Heart left ventricle (tissue), 16 donors: ENCODE measurements around the gene LRRK2. TPM values are rescaled to one million over a fixed set of nuclear protein-coding genes. Genes with fewer than 3 reads are reported as not detected.
"Not testable (repeated sequence)": the region's sequence is repeated elsewhere in the genome, so short reads cannot be mapped to it uniquely, and the experiment has no call there.

Experiments used
- ATAC-seq, 4 donors: fragments of 200-7000 bp; cut with Tn5 transposase; one replicate each; pipeline ENCODE4 v1.9.1; 2020 to 2022; ENCODE audit warnings: moderate library complexity in 4 of 4, mild to moderate bottlenecking in 3 of 4, moderate number of reproducible peaks in 1 of 4
- DNase-seq, 5 donors: peaks; one replicate each; pipeline ENCODE4 v3.0.0-alpha.2; 2020
- H3K27ac ChIP-seq, 12 donors: fragments of 200-600 bp; sonication (generic) in 4 of 12; one replicate each; pipeline versions ENCODE4 v1.5.0 to v1.8.0; 2016 to 2022; ENCODE audit warnings: mild to moderate bottlenecking in 2 of 12
- H3K27me3 ChIP-seq, 9 donors: fragments of 200-600 bp; sonication (generic) in 2 of 9; one replicate each; pipeline versions ENCODE4 v1.5.1 to v1.8.0; 2016 to 2022; ENCODE audit warnings: mild to moderate bottlenecking in 3 of 9
- H3K36me3 ChIP-seq, 9 donors: fragments of 200-600 bp; sonication (generic) in 2 of 9; one replicate each; pipeline versions ENCODE4 v1.5.0 to v1.8.0; 2018 to 2022; ENCODE audit warnings: mild to moderate bottlenecking in 2 of 9
- H3K4me1 ChIP-seq, 12 donors: fragments of 200-600 bp; sonication (generic) in 4 of 12; one replicate each; pipeline versions ENCODE4 v1.5.0 to v1.8.0; 2016 to 2022; ENCODE audit warnings: mild to moderate bottlenecking in 3 of 12
- H3K4me3 ChIP-seq, 12 donors: fragments of 200-600 bp; sonication (generic) in 4 of 12; one replicate each; pipeline versions ENCODE4 v1.5.0 to v1.8.0; 2017 to 2022; ENCODE audit warnings: mild to moderate bottlenecking in 9 of 12, moderate library complexity in 4 of 12
- H3K9me3 ChIP-seq, 12 donors: fragments of 200-600 bp; sonication (generic) in 4 of 12; one replicate each; pipeline versions ENCODE4 v1.5.0 to v1.8.0; 2016 to 2022; ENCODE audit warnings: mild to moderate bottlenecking in 1 of 12
- POLR2A ChIP-seq, 2 donors: fragments of 450-650 bp; IDR thresholded peaks; one replicate each; pipeline ENCODE4 v1.6.1; 2017; ENCODE audit warnings: antibody characterized with exemption in 2 of 2, mild to moderate bottlenecking in 2 of 2, moderate library complexity in 2 of 2
- WGBS, 4 donors: extraction: QIAGEN DNeasy Blood & Tissue Kit in 2 of 4; methylation state at CpG; one replicate each; pipeline versions ENCODE4 v1.1.5 to v1.1.7; 2013 to 2018; 5-methylcytosine and 5-hydroxymethylcytosine counted together
- intact Hi-C, 10 donors: fragments of 100-400 bp; cut with DNase I; formaldehyde crosslinking; loops; one replicate each; pipeline versions ENCODE4 v1.11.1 to v1.14.2; 2022
- polyA plus RNA-seq, 2 donors: library from polyadenylated mRNA; stranded (reverse); fragments of 200-250 nt; gene quantifications; one replicate each; pipeline ENCODE4 v1.2.3, GENCODE V29; 2013
- total RNA-seq, 9 donors: library from RNA; depleted of rRNA in 2 of 9; stranded (reverse); fragments of >200 nt in 2 of 9; fragmentation: NEBNext Ultra II Directional in 3 of 9; extraction: Animal tissue kit (Norgen Biotek cat#: 25700) in 3 of 9; gene quantifications; one replicate each; pipeline versions ENCODE4 v1.1.0 to v1.2.4, GENCODE V29; 2016 to 2023
- TF ChIP-seq, protein P1 (sequence below), 12 donors: fragments of 200-600 bp; sonication (generic) in 4 of 12; IDR thresholded peaks; one replicate each; pipeline versions ENCODE4 v1.5.0 to v1.8.0; 2018 to 2022; ENCODE audit warnings: antibody characterized with exemption in 12 of 12, mild to moderate bottlenecking in 5 of 12
- donor health status: ischemic (EF 13 %, LVEDD 7.1; RV severe dilation, severe dysfunction).
- donor health status: healthy with polysubstance abuse.
- donor health status: DM: no; HTN: yes; CAD: no.
- donor health status: DM: no; HTN: no; CAD: no.
- donor health status: ischemic (EF 25% LVEDD 6.9; RV normal size, moderate dysfunction).
- donor health status: ischemic (EF 25% LVEDD 5.7; RV mildly dilated, moderate dysfunction).
- donor health status: healthy.
- donor health status: DM: yes; HTN: yes; CAD: no.
- donor health status: ischemic (EF 35%, LVEDD 5.7; RV mildly dilated, moderate dysfunction).
- donor health status: nonischemic (EF 11% LVEDD 7.7; RV severe dilation, severe dysfunction).
- donor health status: DM: yes; HTN: yes; CAD: no.
- donor health status: PGD.
- donor health status: ischemic (EF 29% LVEDD 5.4; RV normal size, mild dysfunction).
- donor health status: nonischemic (EF 23%, LVEDD 6.1; RV moderate dilation, normal function).

Gene LRRK2
- total and polyA plus RNA-seq, 11 donors: 0.72 to 12.3 (median 5.0) TPM

DNA sequence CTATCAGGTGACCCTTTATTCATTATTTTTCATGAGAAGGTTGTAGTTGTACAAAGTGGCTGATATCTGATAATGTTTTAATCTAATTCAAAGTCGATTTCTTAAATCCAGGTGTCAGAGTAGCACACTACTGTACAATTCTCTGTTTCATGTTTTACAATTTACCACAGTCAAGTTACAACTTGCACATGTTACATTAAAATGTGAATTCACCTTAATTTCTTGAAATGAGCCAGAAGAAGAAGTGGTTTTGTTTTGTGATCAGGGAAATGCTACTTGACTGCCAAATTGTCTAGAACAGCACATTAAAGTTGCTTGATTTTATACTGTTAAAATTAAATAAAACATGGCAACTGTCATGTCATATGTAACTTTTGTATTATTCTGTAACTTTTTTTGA lies 23.2 kb downstream of the LRRK2 start:
- ATAC-seq: no peak
- H3K27ac ChIP-seq: no peak overlapping the region
- H3K4me3 ChIP-seq: no peak overlapping the region
- peaks cover 0 to 3% (median 0%) of the 10 kb centered on the region in 12 donors for H3K4me1 ChIP-seq
- H3K9me3 ChIP-seq: no peaks in the 10 kb centered on the region
- no peak for TF ChIP-seq POLR2A (IDR thresholded peaks at IDR 0.05)
- TF ChIP-seq, protein P1, sequence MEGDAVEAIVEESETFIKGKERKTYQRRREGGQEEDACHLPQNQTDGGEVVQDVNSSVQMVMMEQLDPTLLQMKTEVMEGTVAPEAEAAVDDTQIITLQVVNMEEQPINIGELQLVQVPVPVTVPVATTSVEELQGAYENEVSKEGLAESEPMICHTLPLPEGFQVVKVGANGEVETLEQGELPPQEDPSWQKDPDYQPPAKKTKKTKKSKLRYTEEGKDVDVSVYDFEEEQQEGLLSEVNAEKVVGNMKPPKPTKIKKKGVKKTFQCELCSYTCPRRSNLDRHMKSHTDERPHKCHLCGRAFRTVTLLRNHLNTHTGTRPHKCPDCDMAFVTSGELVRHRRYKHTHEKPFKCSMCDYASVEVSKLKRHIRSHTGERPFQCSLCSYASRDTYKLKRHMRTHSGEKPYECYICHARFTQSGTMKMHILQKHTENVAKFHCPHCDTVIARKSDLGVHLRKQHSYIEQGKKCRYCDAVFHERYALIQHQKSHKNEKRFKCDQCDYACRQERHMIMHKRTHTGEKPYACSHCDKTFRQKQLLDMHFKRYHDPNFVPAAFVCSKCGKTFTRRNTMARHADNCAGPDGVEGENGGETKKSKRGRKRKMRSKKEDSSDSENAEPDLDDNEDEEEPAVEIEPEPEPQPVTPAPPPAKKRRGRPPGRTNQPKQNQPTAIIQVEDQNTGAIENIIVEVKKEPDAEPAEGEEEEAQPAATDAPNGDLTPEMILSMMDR (IDR thresholded peaks at IDR 0.05): no peak
- intact Hi-C loops: no loop called here
- DNase-seq: no peak
- 61 to 76% (median 71%) methylated on average over 1 of the region's 1 CpG for WGBS, 4 donors
- no peaks in the 10 kb centered on the region for H3K27me3 ChIP-seq
- H3K36me3 ChIP-seq: peaks cover 0 to 57% (median 33%) of the 10 kb centered on the region in 9 donors

DNA sequence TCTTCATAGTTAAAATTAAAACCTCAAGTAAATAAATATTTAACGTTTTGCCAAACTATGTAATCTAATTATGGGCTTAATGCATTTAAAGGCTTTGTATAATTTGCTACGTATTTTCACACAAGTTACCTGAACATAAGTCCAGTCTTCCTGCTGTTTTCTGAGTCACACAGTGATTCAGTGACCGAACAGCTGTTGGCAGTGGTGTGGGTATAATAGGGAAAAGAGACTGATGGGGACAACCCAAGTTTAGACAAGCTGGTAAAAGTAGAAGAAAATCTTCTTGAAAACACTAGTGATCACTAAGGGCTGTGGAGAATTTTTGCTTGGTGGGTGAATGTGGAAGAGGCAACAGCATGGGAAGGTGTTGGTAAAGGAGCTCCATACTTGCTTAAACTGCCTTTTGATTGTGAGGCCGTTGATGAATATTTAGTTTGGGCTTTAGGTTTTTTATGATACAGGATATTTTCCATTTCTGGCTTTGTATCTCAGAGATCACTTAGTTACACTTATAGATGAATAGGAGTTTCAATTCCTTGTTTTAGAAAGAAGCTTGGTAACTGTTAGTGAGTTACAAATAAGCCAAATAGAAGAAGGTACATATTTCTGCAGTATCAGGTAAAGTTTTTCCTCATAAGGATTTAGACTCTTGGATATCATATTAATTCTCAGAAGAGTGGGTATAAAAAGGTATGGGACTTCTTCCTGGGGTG lies 23.9 kb downstream of the LRRK2 start:
- H3K36me3 ChIP-seq: peaks cover 0 to 64% (median 39%) of the 10 kb centered on the region in 9 donors

DNA sequence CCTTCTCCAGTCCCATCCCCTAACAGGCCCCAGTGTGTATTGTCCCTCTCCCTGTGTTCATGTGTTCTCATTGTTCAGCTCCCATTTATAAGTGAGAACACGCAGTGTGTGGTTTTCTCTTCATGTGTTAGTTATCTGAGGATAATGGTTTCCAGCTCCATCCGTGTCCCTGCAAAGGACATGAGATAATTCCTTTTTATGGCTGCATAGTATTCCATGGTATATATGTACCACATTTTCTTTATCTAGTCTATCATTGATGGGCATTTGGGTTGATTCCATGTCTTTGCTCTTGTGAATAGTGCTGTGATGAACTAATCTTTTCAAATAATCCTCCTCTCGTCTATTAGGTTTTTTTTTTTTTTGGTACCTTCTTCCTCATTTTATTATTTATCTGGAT lies 25.9 kb downstream of the LRRK2 start:
- H3K4me1 ChIP-seq, H3K27me3 ChIP-seq, DNase-seq, H3K9me3 ChIP-seq, H3K4me3 ChIP-seq, H3K27ac ChIP-seq, ATAC-seq, intact Hi-C loops: not testable (repeated sequence)
- H3K36me3 ChIP-seq: peaks cover 0 to 70% (median 47%) of the 10 kb centered on the region in 9 donors
- 92 to 95% (median 94%) methylated on average over 3 of the region's 3 CpGs for WGBS, 4 donors

More for the DNA sequence above, 23.9 kb downstream of the LRRK2 start:
- intact Hi-C loops: no loop called here
- WGBS, 4 donors: 80 to 83% (median 81%) methylated on average over 4 of the region's 4 CpGs
- DNase-seq (no peak), ATAC-seq (no peak)
- TF ChIP-seq POLR2A (IDR thresholded peaks at IDR 0.05): no peak
- Histone ChIP-seq H3K9me3 (no peaks in the 10 kb centered on the region), H3K27me3 (no peaks in the 10 kb centered on the region), H3K4me1 (no peaks in the 10 kb centered on the region), H3K4me3 (no peak overlapping the region), H3K27ac (no peak overlapping the region)

DNA sequence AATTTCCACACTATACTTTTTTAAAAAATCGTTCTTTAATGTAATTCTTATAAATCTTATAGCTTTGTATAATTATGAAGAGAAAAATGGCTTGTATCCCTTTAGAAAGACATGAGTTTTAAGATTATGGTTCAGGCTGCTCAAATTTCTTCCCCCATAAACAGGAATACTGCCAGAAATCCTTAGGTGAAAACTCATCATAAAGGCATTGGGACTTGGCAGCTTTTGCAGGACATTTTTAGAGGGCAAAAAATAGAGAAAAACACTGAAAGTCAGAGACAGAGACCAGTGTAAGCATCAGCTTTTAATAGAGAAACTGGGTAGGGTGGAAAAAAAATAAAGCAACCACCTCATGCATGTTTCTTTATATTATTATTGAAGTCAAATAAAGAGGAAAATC lies 29.1 kb downstream of the LRRK2 start:
- 31 to 48% (median 40%) methylated on average over 1 of the region's 1 CpG for WGBS, 4 donors
- peaks cover 0 to 92% (median 53%) of the 10 kb centered on the region in 9 donors for H3K36me3 ChIP-seq
- H3K27ac ChIP-seq: no peak overlapping the region
- no peaks in the 10 kb centered on the region for H3K27me3 ChIP-seq
- no peak overlapping the region for H3K4me3 ChIP-seq
- TF ChIP-seq POLR2A (IDR thresholded peaks at IDR 0.05): no peak
- TF ChIP-seq, protein P1 (IDR thresholded peaks at IDR 0.05): no peak
- DNase-seq (no peak), ATAC-seq (no peak)
- intact Hi-C loops: no loop called here
- H3K9me3 ChIP-seq: no peaks in the 10 kb centered on the region
- no peaks in the 10 kb centered on the region for H3K4me1 ChIP-seq

DNA sequence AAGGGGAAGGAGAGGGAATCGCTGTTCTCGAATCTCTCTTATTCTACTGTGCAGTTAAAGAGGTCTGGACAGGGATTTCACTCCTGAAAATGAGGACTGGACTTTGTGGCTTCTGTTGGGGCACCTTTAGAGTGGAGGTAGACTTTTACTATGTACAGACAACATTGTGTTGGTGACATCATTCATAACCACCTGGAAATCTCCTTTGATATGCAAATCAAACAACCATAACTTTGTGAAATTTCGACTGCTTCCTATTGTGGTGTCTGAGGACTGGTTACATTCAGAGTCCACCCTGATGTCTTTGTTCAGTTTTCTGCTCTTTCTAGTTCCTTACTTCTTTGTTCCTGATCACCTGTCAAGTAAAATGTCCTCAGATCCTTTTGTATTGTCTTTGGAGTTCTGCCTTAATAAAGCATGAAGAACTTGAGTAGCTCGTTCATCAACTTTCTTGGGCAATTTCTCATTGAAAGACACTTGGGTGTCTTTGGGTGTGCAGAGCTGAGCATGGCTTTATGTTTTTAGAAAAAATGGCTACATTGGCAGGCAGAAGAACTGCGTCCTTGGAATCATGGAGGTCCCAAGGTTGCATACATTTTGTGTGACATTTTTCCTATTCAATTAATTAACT lies 29.8 kb downstream of the LRRK2 start:
- peaks cover 0 to 89% (median 52%) of the 10 kb centered on the region in 9 donors for H3K36me3 ChIP-seq
- H3K27me3 ChIP-seq: no peaks in the 10 kb centered on the region
- DNase-seq: no peak
- 77 to 87% (median 82%) methylated on average over 5 of the region's 5 CpGs for WGBS, 4 donors
- no peak overlapping the region for H3K4me3 ChIP-seq
- no peak overlapping the region for H3K27ac ChIP-seq
- intact Hi-C loops: no loop called here
- ATAC-seq: no peak
- no peaks in the 10 kb centered on the region for H3K4me1 ChIP-seq
- no peaks in the 10 kb centered on the region for H3K9me3 ChIP-seq
- no peak for TF ChIP-seq POLR2A (IDR thresholded peaks at IDR 0.05)
- TF ChIP-seq, protein P1 (IDR thresholded peaks at IDR 0.05): no peak
